Lower leg skin (tissue), 3 donors: ENCODE results near the gene AKT1S1.

ENCODE experiments used
- POLR2A ChIP-seq, 2 donors: fragments of 450-650 bp; IDR thresholded peaks; one replicate each; pipeline ENCODE4 v1.6.1; 2016 to 2017; ENCODE audit warnings: antibody characterized with exemption in 2 of 2, mild to moderate bottlenecking in 1 of 2, moderate library complexity in 1 of 2
- TF ChIP-seq, protein P1 (sequence below), 3 donors: fragments of 450-650 bp; IDR thresholded peaks; one replicate each; pipeline ENCODE4 v1.5.1; 2016; ENCODE audit warnings: antibody characterized with exemption in 3 of 3, mild to moderate bottlenecking in 3 of 3, moderate library complexity in 2 of 3

DNA sequence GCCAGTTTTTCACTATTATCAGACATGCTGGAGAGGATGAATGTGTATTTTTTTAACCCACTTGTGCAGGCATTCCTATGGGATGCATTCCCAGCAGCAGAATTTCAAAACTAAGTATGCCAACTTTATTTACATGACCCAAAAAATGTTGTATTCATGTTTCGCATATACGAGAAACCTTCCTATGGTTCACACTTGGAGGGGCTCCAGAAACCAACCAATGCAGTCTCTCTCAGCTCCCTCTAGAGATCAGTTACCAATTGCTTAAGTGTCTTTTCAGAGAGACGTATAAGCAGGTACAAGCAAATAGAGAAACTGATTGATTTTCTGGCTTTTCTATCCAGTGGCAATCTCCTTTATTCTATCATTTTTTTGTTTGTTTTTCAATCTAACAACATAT, 31.7 kb downstream of the AKT1S1 start:
- TF ChIP-seq, protein P1, sequence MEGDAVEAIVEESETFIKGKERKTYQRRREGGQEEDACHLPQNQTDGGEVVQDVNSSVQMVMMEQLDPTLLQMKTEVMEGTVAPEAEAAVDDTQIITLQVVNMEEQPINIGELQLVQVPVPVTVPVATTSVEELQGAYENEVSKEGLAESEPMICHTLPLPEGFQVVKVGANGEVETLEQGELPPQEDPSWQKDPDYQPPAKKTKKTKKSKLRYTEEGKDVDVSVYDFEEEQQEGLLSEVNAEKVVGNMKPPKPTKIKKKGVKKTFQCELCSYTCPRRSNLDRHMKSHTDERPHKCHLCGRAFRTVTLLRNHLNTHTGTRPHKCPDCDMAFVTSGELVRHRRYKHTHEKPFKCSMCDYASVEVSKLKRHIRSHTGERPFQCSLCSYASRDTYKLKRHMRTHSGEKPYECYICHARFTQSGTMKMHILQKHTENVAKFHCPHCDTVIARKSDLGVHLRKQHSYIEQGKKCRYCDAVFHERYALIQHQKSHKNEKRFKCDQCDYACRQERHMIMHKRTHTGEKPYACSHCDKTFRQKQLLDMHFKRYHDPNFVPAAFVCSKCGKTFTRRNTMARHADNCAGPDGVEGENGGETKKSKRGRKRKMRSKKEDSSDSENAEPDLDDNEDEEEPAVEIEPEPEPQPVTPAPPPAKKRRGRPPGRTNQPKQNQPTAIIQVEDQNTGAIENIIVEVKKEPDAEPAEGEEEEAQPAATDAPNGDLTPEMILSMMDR (IDR thresholded peaks at IDR 0.05): no peak
- TF ChIP-seq POLR2A (IDR thresholded peaks at IDR 0.05): no peak
